ENCODE measurements around the gene C1QTNF2. TPM values are rescaled to one million over a fixed set of nuclear protein-coding genes. Genes with fewer than 3 reads are reported as not detected.

The C1QTNF2 gene
- total and polyA plus RNA-seq, 9 donors: 0.25 to 3.7 (median 1.1) TPM; not detected in 1

GRCh38 chr5:160361624-160362228 is 8.7 kb downstream of the C1QTNF2 start:
- no peaks in the 10 kb centered on the region for H3K36me3 ChIP-seq
- intact Hi-C loops (cut with DNase I): no loop called here
- WGBS, 3 donors: 58 to 80% (median 63%) methylated on average over 9 of the region's 9 CpGs
- H3K4me1 ChIP-seq (ENCODE audit: insufficient read depth): peaks cover 4% of the 10 kb centered on the region
- DNase-seq: no peak
- H3K27me3 ChIP-seq: no peaks in the 10 kb centered on the region
- no peaks in the 10 kb centered on the region for H3K9me3 ChIP-seq
- no peak for TF ChIP-seq EP300 (IDR thresholded peaks at IDR 0.05)
- no peak for TF ChIP-seq POLR2A (IDR thresholded peaks at IDR 0.05)
- TF ChIP-seq CTCF (IDR thresholded peaks at IDR 0.05): no peak
- no peak overlapping the region for H3K4me3 ChIP-seq
- no peak overlapping the region for H3K27ac ChIP-seq

- H3K27me3 ChIP-seq: no peaks in the 10 kb centered on the region
- no peak for DNase-seq
- H3K27ac ChIP-seq: no peak overlapping the region
- H3K9me3 ChIP-seq: no peaks in the 10 kb centered on the region
- peaks cover 4% of the 10 kb centered on the region for H3K4me1 ChIP-seq (ENCODE audit: insufficient read depth)
- intact Hi-C loops (cut with DNase I): no loop called here
- no peak overlapping the region for H3K4me3 ChIP-seq
- TF ChIP-seq POLR2A (IDR thresholded peaks at IDR 0.05) (no peak), EP300 (IDR thresholded peaks at IDR 0.05) (no peak), CTCF (IDR thresholded peaks at IDR 0.05) (no peak)
- no peaks in the 10 kb centered on the region for H3K36me3 ChIP-seq
- 77 to 92% (median 81%) methylated on average over 3 of the region's 3 CpGs for WGBS, 3 donors
Observed at GRCh38 chr5:160360310-160360709, 10.1 kb downstream of the C1QTNF2 start.

GRCh38 chr5:160359816-160360215 is 10.6 kb downstream of the C1QTNF2 start:
- H3K9me3 ChIP-seq: no peaks in the 10 kb centered on the region
- TF ChIP-seq CTCF (IDR thresholded peaks at IDR 0.05) (no peak), EP300 (IDR thresholded peaks at IDR 0.05) (no peak), POLR2A (IDR thresholded peaks at IDR 0.05) (no peak)
- peaks cover 4% of the 10 kb centered on the region for H3K4me1 ChIP-seq (ENCODE audit: insufficient read depth)
- no peak overlapping the region for H3K4me3 ChIP-seq
- whole genome bisulfite sequencing, 3 donors: 76 to 83% (median 82%) methylated on average over 4 of the region's 4 CpGs
- H3K27ac ChIP-seq: no peak overlapping the region
- no peaks in the 10 kb centered on the region for H3K36me3 ChIP-seq
- intact Hi-C loops (cut with DNase I): no loop called here
- no peaks in the 10 kb centered on the region for H3K27me3 ChIP-seq
- no peak for DNase-seq

- H3K4me1 ChIP-seq (ENCODE audit: insufficient read depth): peaks cover 4% of the 10 kb centered on the region
Observed at GRCh38 chr5:160359242-160359641, 11.2 kb downstream of the C1QTNF2 start.

More at GRCh38 chr5:160359242-160359641, 11.2 kb downstream of the C1QTNF2 start:
- Histone ChIP-seq H3K27ac (no peak overlapping the region), H3K36me3 (no peaks in the 10 kb centered on the region), H3K27me3 (no peaks in the 10 kb centered on the region), H3K9me3 (no peaks in the 10 kb centered on the region), H3K4me3 (no peak overlapping the region)
- DNase-seq: no peak
- 0% methylated on average over 1 of the region's 1 CpG for WGBS, 3 donors
- intact Hi-C loops (cut with DNase I): no loop called here
- TF ChIP-seq POLR2A (IDR thresholded peaks at IDR 0.05): no peak
- TF ChIP-seq CTCF (IDR thresholded peaks at IDR 0.05): no peak
- no peak for TF ChIP-seq EP300 (IDR thresholded peaks at IDR 0.05)
